GM19455 (cell line): ENCODE measurements around the gene TIMMDC1.

ENCODE experiments used
- ATAC-seq: cut with Tn5 transposase; IDR thresholded peaks from one replicate; pipeline ENCODE4 v1.9.1; 2021; ENCODE audit not compliant: unreplicated experiment

The TIMMDC1 gene

GRCh38 chr3:119498186-119499011 lies at the start of gene TIMMDC1:
TIMMDC1 (plus strand) TSS chr3:119498547; CDS start chr3:119498734, 187 bp downstream.
- ATAC-seq, result peak; percentile 98

- ATAC-seq, result no peak
These were observed 44.5 kb upstream of the TIMMDC1 start for GRCh38 chr3:119453822-119454221.

GRCh38 chr3:119456469-119456868 lies 41.9 kb upstream of the TIMMDC1 start:
- no peak for ATAC-seq

- no peak for ATAC-seq
These were observed 41.1 kb upstream of the TIMMDC1 start for GRCh38 chr3:119457246-119457645.

GRCh38 chr3:119463171-119464169 lies 34.9 kb upstream of the TIMMDC1 start, which contains the start of gene TMEM39A:
TMEM39A (minus strand) TSS chr3:119463615; CDS start chr3:119462074, 1,541 bp downstream.
- ATAC-seq, result peak; percentile 94

- ATAC-seq, result no peak
These were observed 30.3 kb upstream of the TIMMDC1 start for GRCh38 chr3:119468041-119468440.

GRCh38 chr3:119469418-119470189 lies 28.7 kb upstream of the TIMMDC1 start:
- ATAC-seq, result no peak

GRCh38 chr3:119470866-119471265 lies 27.5 kb upstream of the TIMMDC1 start:
- ATAC-seq, result no peak

GRCh38 chr3:119481079-119481478 lies 17.3 kb upstream of the TIMMDC1 start:
- ATAC-seq, result no peak

GRCh38 chr3:119483101-119483500 lies 15.2 kb upstream of the TIMMDC1 start:
- ATAC-seq, result no peak

GRCh38 chr3:119485563-119485962 lies 12.8 kb upstream of the TIMMDC1 start:
- no peak for ATAC-seq

- no peak for ATAC-seq
These were observed 8.2 kb upstream of the TIMMDC1 start for GRCh38 chr3:119490153-119490552.

- ATAC-seq, result no peak
These were observed 6.2 kb upstream of the TIMMDC1 start for GRCh38 chr3:119492128-119492527.

- ATAC-seq, result no peak
These were observed 5.5 kb upstream of the TIMMDC1 start for GRCh38 chr3:119492810-119493209.

- no peak for ATAC-seq
These were observed 3.8 kb upstream of the TIMMDC1 start for GRCh38 chr3:119494597-119494996.

- ATAC-seq, result peak; percentile 15
These were observed 544 bp upstream of the TIMMDC1 start for GRCh38 chr3:119497820-119498185.

GRCh38 chr3:119500265-119500664 lies 1.9 kb downstream of the TIMMDC1 start:
- no peak for ATAC-seq

GRCh38 chr3:119500901-119501300 lies 2.6 kb downstream of the TIMMDC1 start:
- ATAC-seq, result no peak

GRCh38 chr3:119506631-119507030 lies 8.3 kb downstream of the TIMMDC1 start:
- no peak for ATAC-seq

- no peak for ATAC-seq
These were observed 9.1 kb downstream of the TIMMDC1 start for GRCh38 chr3:119507404-119507803.
